HUDEP-2 (cell line): Measurements from ENCODE around the gene THSD4.
"Not testable (repeated sequence)": the region's sequence is repeated elsewhere in the genome, so short reads cannot be mapped to it uniquely, and the experiment has no call there.

Experiments
- DNase-seq, 76 experiments: peaks; one replicate each; lab custom pipeline; 2025; ENCODE audit not compliant: unreplicated experiment in 76 of 76; lab: John Stamatoyannopoulos, UW

The THSD4 gene

GRCh38 chr15:71658827-71659729 lies 543.8 kb downstream of the THSD4 start:
- no peak for DNase-seq

- DNase-seq: no peak
Observed at GRCh38 chr15:71659730-71660067, 544.4 kb downstream of the THSD4 start.

- no peak for DNase-seq
Observed at GRCh38 chr15:71660501-71660900, 545.2 kb downstream of the THSD4 start.

GRCh38 chr15:71662306-71662705 lies 547.0 kb downstream of the THSD4 start:
- DNase-seq: no peak

GRCh38 chr15:71664622-71665021 lies 549.4 kb downstream of the THSD4 start:
- DNase-seq: no peak

GRCh38 chr15:71666763-71667620 lies 551.7 kb downstream of the THSD4 start:
- no peak for DNase-seq

- no peak for DNase-seq
Observed at GRCh38 chr15:71669688-71670087, 554.4 kb downstream of the THSD4 start.

- DNase-seq: not testable (repeated sequence)
Observed at GRCh38 chr15:71670222-71670621, 555.0 kb downstream of the THSD4 start.

- DNase-seq: no peak
Observed at GRCh38 chr15:71674354-71674753, 559.1 kb downstream of the THSD4 start.

GRCh38 chr15:71677352-71677751 lies 562.1 kb downstream of the THSD4 start:
- no peak for DNase-seq

- no peak for DNase-seq
Observed at GRCh38 chr15:71677766-71678165, 562.5 kb downstream of the THSD4 start.

- DNase-seq: no peak
Observed at GRCh38 chr15:71678191-71678590, 562.9 kb downstream of the THSD4 start.

GRCh38 chr15:71678605-71679004 lies 563.3 kb downstream of the THSD4 start:
- no peak for DNase-seq

- DNase-seq: no peak
Observed at GRCh38 chr15:71679223-71679792, 564.0 kb downstream of the THSD4 start.

GRCh38 chr15:71679793-71680353 lies 564.6 kb downstream of the THSD4 start:
- no peak for DNase-seq

GRCh38 chr15:71682001-71682400 lies 566.7 kb downstream of the THSD4 start:
- DNase-seq: no peak

GRCh38 chr15:71683411-71684274 lies 568.4 kb downstream of the THSD4 start:
- DNase-seq: no peak

GRCh38 chr15:71685420-71685993 lies 570.2 kb downstream of the THSD4 start:
- DNase-seq: no peak

GRCh38 chr15:71686221-71687050 lies 571.2 kb downstream of the THSD4 start:
- no peak for DNase-seq
